ENCODE data around the gene CSTPP1.

DNA sequence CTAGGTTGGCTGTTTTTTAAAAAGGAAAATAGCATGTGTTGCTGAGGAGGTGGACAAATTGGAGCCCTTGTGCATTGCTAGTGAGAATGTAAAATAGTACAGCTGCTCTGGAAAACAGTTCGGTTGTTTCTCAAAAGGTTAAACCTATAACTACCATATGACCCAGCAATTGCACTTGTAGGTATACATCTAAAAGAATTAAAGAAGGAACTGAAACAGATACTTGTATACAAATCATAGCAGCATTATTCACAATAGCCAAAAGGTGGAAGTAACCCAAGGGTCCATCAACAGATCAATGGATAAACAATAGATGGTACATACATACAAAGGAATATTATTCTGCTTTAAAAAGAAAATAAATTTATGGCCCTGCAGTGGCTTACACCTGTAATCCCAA, 111.4 kb downstream of the CSTPP1 start:
- TF ChIP-seq EP300 (IDR thresholded peaks at IDR 0.05) (no peak), CTCF (IDR thresholded peaks at IDR 0.05) (no peak), POLR2AphosphoS5 (IDR thresholded peaks at IDR 0.05) (no peak), POLR2A (IDR thresholded peaks at IDR 0.05) (no peak)

Measured in stomach (tissue), 4 donors.